ENCODE data around the gene MINDY3.

Gene MINDY3

GRCh38 chr10:15754937-15755336 lies 105.4 kb downstream of the MINDY3 start:
- no peak for TF ChIP-seq CTCF (IDR thresholded peaks at IDR 0.05; ENCODE audit: low read depth, low read length)
- no peak for DNase-seq
- H3K9me3 ChIP-seq: no peaks in the 10 kb centered on the region
- no peaks in the 10 kb centered on the region for H3K4me1 ChIP-seq
- no peaks in the 10 kb centered on the region for H3K36me3 ChIP-seq
- H3K27me3 ChIP-seq: no peaks in the 10 kb centered on the region
- no peak overlapping the region for H3K4me3 ChIP-seq (ENCODE audit: low read depth, low read length)

- no peak for DNase-seq
- Histone ChIP-seq H3K27me3 (no peaks in the 10 kb centered on the region), H3K36me3 (no peaks in the 10 kb centered on the region), H3K9me3 (no peaks in the 10 kb centered on the region), H3K4me1 (no peaks in the 10 kb centered on the region), H3K4me3 (ENCODE audit: low read depth, low read length) (no peak overlapping the region)
- TF ChIP-seq CTCF (IDR thresholded peaks at IDR 0.05; ENCODE audit: low read depth, low read length): no peak
Observed at GRCh38 chr10:15751046-15751445, 109.3 kb downstream of the MINDY3 start.

- no peaks in the 10 kb centered on the region for H3K36me3 ChIP-seq
- no peak overlapping the region for H3K4me3 ChIP-seq (ENCODE audit: low read depth, low read length)
- H3K27me3 ChIP-seq: no peaks in the 10 kb centered on the region
- TF ChIP-seq CTCF (IDR thresholded peaks at IDR 0.05; ENCODE audit: low read depth, low read length): no peak
- no peaks in the 10 kb centered on the region for H3K4me1 ChIP-seq
- no peak for DNase-seq
- H3K9me3 ChIP-seq: no peaks in the 10 kb centered on the region
Observed at GRCh38 chr10:15748126-15748525, 112.2 kb downstream of the MINDY3 start.

GRCh38 chr10:15747632-15748031 lies 112.7 kb downstream of the MINDY3 start:
- Histone ChIP-seq H3K4me3 (ENCODE audit: low read depth, low read length) (no peak overlapping the region), H3K9me3 (no peaks in the 10 kb centered on the region), H3K36me3 (no peaks in the 10 kb centered on the region), H3K4me1 (no peaks in the 10 kb centered on the region), H3K27me3 (no peaks in the 10 kb centered on the region)
- no peak for TF ChIP-seq CTCF (IDR thresholded peaks at IDR 0.05; ENCODE audit: low read depth, low read length)
- no peak for DNase-seq

- H3K36me3 ChIP-seq: no peaks in the 10 kb centered on the region
- DNase-seq: no peak
- no peak overlapping the region for H3K4me3 ChIP-seq (ENCODE audit: low read depth, low read length)
- TF ChIP-seq CTCF (IDR thresholded peaks at IDR 0.05; ENCODE audit: low read depth, low read length): no peak
- no peaks in the 10 kb centered on the region for H3K4me1 ChIP-seq
- no peaks in the 10 kb centered on the region for H3K27me3 ChIP-seq
- no peaks in the 10 kb centered on the region for H3K9me3 ChIP-seq
Observed at GRCh38 chr10:15745751-15746150, 114.6 kb downstream of the MINDY3 start.

GRCh38 chr10:15744217-15744865 lies 116.0 kb downstream of the MINDY3 start:
- DNase-seq: peak; percentile 69
- Histone ChIP-seq H3K4me1 (no peaks in the 10 kb centered on the region), H3K4me3 (ENCODE audit: low read depth, low read length) (no peak overlapping the region), H3K9me3 (no peaks in the 10 kb centered on the region), H3K27me3 (no peaks in the 10 kb centered on the region), H3K36me3 (no peaks in the 10 kb centered on the region)
- TF ChIP-seq CTCF (IDR thresholded peaks at IDR 0.05; ENCODE audit: low read depth, low read length): peak; percentile 72
